NCI-H510A (cell line): ENCODE measurements around the gene LHFPL6.

ENCODE experiments used
- DNase-seq: peaks from one replicate; lab custom pipeline; 2025; lab: John Stamatoyannopoulos, UW

Gene LHFPL6

GRCh38 chr13:39306639-39307589 lies 296.1 kb downstream of the LHFPL6 start:
- no peak for DNase-seq

GRCh38 chr13:39302820-39303219 lies 300.2 kb downstream of the LHFPL6 start:
- DNase-seq = no peak

DNA sequence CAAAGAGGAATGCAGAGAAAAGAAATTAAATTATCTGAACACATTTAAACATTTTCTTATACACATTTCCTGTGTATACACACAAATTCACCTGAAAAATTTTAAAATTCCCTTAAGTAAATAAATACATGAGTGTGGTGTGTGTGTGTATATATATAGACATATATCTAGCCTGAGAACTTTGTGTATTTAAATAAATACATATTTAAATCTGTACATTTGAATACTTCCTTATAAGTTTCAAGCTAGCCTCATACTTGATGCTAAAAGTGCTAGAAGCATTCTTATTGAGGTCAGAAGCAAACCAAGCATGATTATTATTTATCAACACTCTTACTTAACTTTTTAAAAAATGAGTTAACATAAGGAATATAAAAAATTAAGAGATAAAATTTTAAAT lies 304.0 kb downstream of the LHFPL6 start:
- no peak for DNase-seq

GRCh38 chr13:39297664-39298171 lies 305.3 kb downstream of the LHFPL6 start:
- no peak for DNase-seq

- no peak for DNase-seq
These were observed 306.0 kb downstream of the LHFPL6 start for GRCh38 chr13:39297023-39297422.

DNA sequence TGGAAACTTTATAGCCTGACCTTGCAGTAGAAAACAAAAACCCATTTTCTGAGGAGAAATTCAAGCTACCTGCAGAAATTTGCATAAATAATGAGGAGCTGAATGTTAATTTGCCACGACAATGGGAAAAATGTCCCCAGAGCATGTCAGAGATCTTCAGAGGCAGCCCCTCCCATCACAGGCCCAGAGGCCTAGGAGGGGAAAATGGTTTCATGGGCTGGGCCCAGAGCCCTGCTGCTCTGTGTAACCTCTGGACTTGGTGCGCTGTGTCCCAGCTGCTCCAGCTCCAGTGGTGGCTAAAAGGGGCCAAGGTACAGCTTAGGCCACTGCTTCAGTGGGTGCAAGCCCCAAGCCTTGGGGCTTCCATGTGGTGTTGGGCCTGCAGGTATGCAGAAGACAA lies 306.8 kb downstream of the LHFPL6 start:
- no peak for DNase-seq
